ENCODE measurements around the gene LYPD8. TPM values are rescaled to one million over a fixed set of nuclear protein-coding genes. Genes with fewer than 3 reads are reported as not detected.

The LYPD8 gene
- total RNA-seq, 1 donor from 2014 or later = not detected

DNA sequence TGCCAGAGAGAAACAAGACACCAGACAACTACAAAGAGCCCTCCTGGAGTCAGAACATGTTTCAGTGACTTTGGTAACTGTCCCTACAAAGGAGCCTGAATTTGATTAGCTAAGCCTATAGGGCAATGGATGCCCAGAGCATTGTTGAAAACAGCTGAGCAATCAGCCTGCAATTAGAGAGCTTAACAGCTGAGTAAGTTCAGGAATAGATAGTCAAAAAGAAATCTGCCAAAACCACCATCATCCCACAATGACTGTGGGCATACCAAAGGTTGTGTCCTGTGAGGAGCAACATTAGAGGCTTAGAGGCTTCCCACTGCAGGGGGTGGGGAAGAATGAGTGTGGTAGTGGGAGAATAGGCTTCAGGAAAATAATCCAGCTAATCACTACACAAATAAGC, 38.0 kb upstream of the LYPD8 start:
- no peak overlapping the region for H3K4me3 Mint-ChIP-seq (ENCODE audit: unreplicated experiment)
- no peaks in the 10 kb centered on the region for H3K36me3 ChIP-seq (ENCODE audit: insufficient read depth, low read length)
- no peak overlapping the region for H3K9ac ChIP-seq (ENCODE audit: low read length)
- peaks cover 2% of the 10 kb centered on the region for H3K9me3 Mint-ChIP-seq (ENCODE audit: unreplicated experiment)
- H3K4me2 ChIP-seq (ENCODE audit: low read length) = no peak overlapping the region
- no peak overlapping the region for H3K4me3 ChIP-seq (ENCODE audit: insufficient read depth, low read depth, low read length)
- H3K9me3 ChIP-seq (ENCODE audit: insufficient read depth, low read depth, low read length) = no peaks in the 10 kb centered on the region
- no peaks in the 10 kb centered on the region for H3K36me3 Mint-ChIP-seq (ENCODE audit: low read depth, unreplicated experiment)
- no peak overlapping the region for H3K27ac ChIP-seq (ENCODE audit: low read depth, low read length)
- DNase-seq (ENCODE audit: low read depth) (no peak), FAIRE-seq (no peak)
- H3K27me3 Mint-ChIP-seq (ENCODE audit: low read depth, unreplicated experiment) = peaks cover 3% of the 10 kb centered on the region
- no peaks in the 10 kb centered on the region for H3K4me1 Mint-ChIP-seq (ENCODE audit: low read depth, unreplicated experiment)
- H3K4me1 ChIP-seq (ENCODE audit: insufficient read depth, low read length) = no peaks in the 10 kb centered on the region
- no peak overlapping the region for H3K27ac Mint-ChIP-seq (ENCODE audit: unreplicated experiment)
- H2AFZ ChIP-seq (ENCODE audit: low read depth, low read length) = no peak overlapping the region
- no peaks in the 10 kb centered on the region for H3K27me3 ChIP-seq (ENCODE audit: insufficient read depth, low read length)
- TF ChIP-seq EZH2 (IDR thresholded peaks at IDR 0.05; ENCODE audit: insufficient read depth, low read length) (no peak), CTCF (IDR thresholded peaks at IDR 0.05; ENCODE audit: insufficient read depth, low read depth, low read length) (no peak)
- no peaks in the 10 kb centered on the region for H3K79me2 ChIP-seq (ENCODE audit: insufficient read depth, low read length)
- no peaks in the 10 kb centered on the region for H4K20me1 ChIP-seq (ENCODE audit: insufficient read depth, low read length)

- no peak overlapping the region for H3K9ac ChIP-seq (ENCODE audit: low read length)
- H3K4me3 Mint-ChIP-seq (ENCODE audit: unreplicated experiment) = no peak overlapping the region
- H3K79me2 ChIP-seq (ENCODE audit: insufficient read depth, low read length) = no peaks in the 10 kb centered on the region
- H3K4me3 ChIP-seq (ENCODE audit: insufficient read depth, low read depth, low read length) = no peak overlapping the region
- no peaks in the 10 kb centered on the region for H3K4me1 ChIP-seq (ENCODE audit: insufficient read depth, low read length)
- H3K36me3 Mint-ChIP-seq (ENCODE audit: low read depth, unreplicated experiment) = no peaks in the 10 kb centered on the region
- H3K36me3 ChIP-seq (ENCODE audit: insufficient read depth, low read length) = no peaks in the 10 kb centered on the region
- no peak overlapping the region for H2AFZ ChIP-seq (ENCODE audit: low read depth, low read length)
- no peak overlapping the region for H3K4me2 ChIP-seq (ENCODE audit: low read length)
- peaks cover 6% of the 10 kb centered on the region for H3K27me3 Mint-ChIP-seq (ENCODE audit: low read depth, unreplicated experiment)
- H3K27ac Mint-ChIP-seq (ENCODE audit: unreplicated experiment) = no peak overlapping the region
- H3K9me3 Mint-ChIP-seq (ENCODE audit: unreplicated experiment) = peaks cover 2% of the 10 kb centered on the region
- DNase-seq (ENCODE audit: low read depth) = no peak
- no peaks in the 10 kb centered on the region for H4K20me1 ChIP-seq (ENCODE audit: insufficient read depth, low read length)
- no peak overlapping the region for H3K27ac ChIP-seq (ENCODE audit: low read depth, low read length)
- no peaks in the 10 kb centered on the region for H3K4me1 Mint-ChIP-seq (ENCODE audit: low read depth, unreplicated experiment)
- no peaks in the 10 kb centered on the region for H3K9me3 ChIP-seq (ENCODE audit: insufficient read depth, low read depth, low read length)
- H3K27me3 ChIP-seq (ENCODE audit: insufficient read depth, low read length) = no peaks in the 10 kb centered on the region
- TF ChIP-seq CTCF (IDR thresholded peaks at IDR 0.05; ENCODE audit: insufficient read depth, low read depth, low read length) = no peak
- no peak for TF ChIP-seq EZH2 (IDR thresholded peaks at IDR 0.05; ENCODE audit: insufficient read depth, low read length)
- FAIRE-seq = no peak
Measured at GRCh38 chr1:248792342-248792741, 36.8 kb upstream of the LYPD8 start.

- no peaks in the 10 kb centered on the region for H3K36me3 Mint-ChIP-seq (ENCODE audit: low read depth, unreplicated experiment)
- no peak for DNase-seq (ENCODE audit: low read depth)
- no peak for TF ChIP-seq CTCF (IDR thresholded peaks at IDR 0.05; ENCODE audit: insufficient read depth, low read depth, low read length)
- TF ChIP-seq EZH2 (IDR thresholded peaks at IDR 0.05; ENCODE audit: insufficient read depth, low read length) = no peak
- no peaks in the 10 kb centered on the region for H3K4me1 ChIP-seq (ENCODE audit: insufficient read depth, low read length)
- H3K27ac Mint-ChIP-seq (ENCODE audit: unreplicated experiment) = no peak overlapping the region
- no peak for FAIRE-seq
- H4K20me1 ChIP-seq (ENCODE audit: insufficient read depth, low read length) = no peaks in the 10 kb centered on the region
- H3K4me3 ChIP-seq (ENCODE audit: insufficient read depth, low read depth, low read length) = no peak overlapping the region
- H3K27me3 ChIP-seq (ENCODE audit: insufficient read depth, low read length) = no peaks in the 10 kb centered on the region
- H3K4me1 Mint-ChIP-seq (ENCODE audit: low read depth, unreplicated experiment) = no peaks in the 10 kb centered on the region
- no peaks in the 10 kb centered on the region for H3K9me3 ChIP-seq (ENCODE audit: insufficient read depth, low read depth, low read length)
- H3K79me2 ChIP-seq (ENCODE audit: insufficient read depth, low read length) = no peaks in the 10 kb centered on the region
- H3K4me3 Mint-ChIP-seq (ENCODE audit: unreplicated experiment) = no peak overlapping the region
- no peak overlapping the region for H3K4me2 ChIP-seq (ENCODE audit: low read length)
- no peaks in the 10 kb centered on the region for H3K36me3 ChIP-seq (ENCODE audit: insufficient read depth, low read length)
- peaks cover 3% of the 10 kb centered on the region for H3K27me3 Mint-ChIP-seq (ENCODE audit: low read depth, unreplicated experiment)
- H3K9me3 Mint-ChIP-seq (ENCODE audit: unreplicated experiment) = peaks cover 3% of the 10 kb centered on the region
- H3K9ac ChIP-seq (ENCODE audit: low read length) = no peak overlapping the region
- no peak overlapping the region for H3K27ac ChIP-seq (ENCODE audit: low read depth, low read length)
- H2AFZ ChIP-seq (ENCODE audit: low read depth, low read length) = no peak overlapping the region
Measured at GRCh38 chr1:248791010-248791409, 35.5 kb upstream of the LYPD8 start.
